ENCODE measurements around the gene CCSAP. TPM values are rescaled to one million over a fixed set of nuclear protein-coding genes. Genes with fewer than 3 reads are reported as not detected.
A peak's percentile ranks its signal among the peaks of the same experiment; 100 is the strongest.

The CCSAP gene
- total RNA-seq, 4 donors from 2014 or later: 5.1 to 6.7 (median 6.2) TPM

- no peaks in the 10 kb centered on the region for H3K36me3 ChIP-seq
- ATAC-seq: no peak
- H3K27ac ChIP-seq: no peak overlapping the region
- H3K27me3 ChIP-seq: no peaks in the 10 kb centered on the region
- WGBS, 2 donors (ENCODE audit: low coverage in 1 of 2): 100% methylated on average over 1 of the region's 1 CpG; no CpG with 5 or more reads in 1 of the 2 donors
- no peak overlapping the region for H3K4me3 ChIP-seq
- TF ChIP-seq POLR2A (IDR thresholded peaks at IDR 0.05): no peak
- TF ChIP-seq POLR2AphosphoS5 (IDR thresholded peaks at IDR 0.05): no peak
- TF ChIP-seq, protein P1, sequence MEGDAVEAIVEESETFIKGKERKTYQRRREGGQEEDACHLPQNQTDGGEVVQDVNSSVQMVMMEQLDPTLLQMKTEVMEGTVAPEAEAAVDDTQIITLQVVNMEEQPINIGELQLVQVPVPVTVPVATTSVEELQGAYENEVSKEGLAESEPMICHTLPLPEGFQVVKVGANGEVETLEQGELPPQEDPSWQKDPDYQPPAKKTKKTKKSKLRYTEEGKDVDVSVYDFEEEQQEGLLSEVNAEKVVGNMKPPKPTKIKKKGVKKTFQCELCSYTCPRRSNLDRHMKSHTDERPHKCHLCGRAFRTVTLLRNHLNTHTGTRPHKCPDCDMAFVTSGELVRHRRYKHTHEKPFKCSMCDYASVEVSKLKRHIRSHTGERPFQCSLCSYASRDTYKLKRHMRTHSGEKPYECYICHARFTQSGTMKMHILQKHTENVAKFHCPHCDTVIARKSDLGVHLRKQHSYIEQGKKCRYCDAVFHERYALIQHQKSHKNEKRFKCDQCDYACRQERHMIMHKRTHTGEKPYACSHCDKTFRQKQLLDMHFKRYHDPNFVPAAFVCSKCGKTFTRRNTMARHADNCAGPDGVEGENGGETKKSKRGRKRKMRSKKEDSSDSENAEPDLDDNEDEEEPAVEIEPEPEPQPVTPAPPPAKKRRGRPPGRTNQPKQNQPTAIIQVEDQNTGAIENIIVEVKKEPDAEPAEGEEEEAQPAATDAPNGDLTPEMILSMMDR (IDR thresholded peaks at IDR 0.05): no peak
- TF ChIP-seq EP300 (IDR thresholded peaks at IDR 0.05): no peak
- H3K9me3 ChIP-seq: no peaks in the 10 kb centered on the region
- H3K4me1 ChIP-seq: peaks cover 7 to 90% (median 33%) of the 10 kb centered on the region in 3 donors
Observed at GRCh38 chr1:229282295-229282823, 60.5 kb downstream of the CCSAP start.

DNA sequence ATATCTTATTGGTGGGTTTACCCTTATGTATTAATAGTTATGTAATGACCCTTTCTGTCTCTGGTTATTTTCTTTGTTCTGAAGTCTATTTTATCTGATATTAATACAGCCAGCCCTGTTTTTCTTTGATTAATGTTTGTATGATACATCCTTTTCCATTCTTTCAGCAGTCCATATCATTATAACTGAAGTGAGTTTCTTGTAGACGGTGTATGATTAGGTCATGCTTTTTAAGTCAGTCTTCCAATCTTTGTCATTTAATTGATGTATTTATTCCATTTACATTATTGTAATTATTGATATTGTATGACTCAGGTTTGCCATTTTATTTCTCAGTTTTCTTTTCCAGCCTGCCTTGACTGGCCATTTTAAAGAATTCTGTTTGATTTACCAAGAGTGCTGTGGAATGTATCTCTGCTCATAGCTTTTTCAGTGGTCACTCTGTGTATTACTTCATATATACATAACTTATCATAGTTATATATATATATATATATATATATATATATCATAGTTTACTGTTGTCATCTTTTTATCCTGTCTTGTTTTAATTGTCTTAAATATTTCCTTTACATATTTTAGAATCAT, 61.4 kb downstream of the CCSAP start:
- Histone ChIP-seq H3K4me1 (peaks cover 5 to 89% (median 33%) of the 10 kb centered on the region in 3 donors), H3K27me3 (no peaks in the 10 kb centered on the region), H3K9me3 (no peaks in the 10 kb centered on the region), H3K36me3 (no peaks in the 10 kb centered on the region), H3K27ac (peak overlapping the region in 1 of 4 donors; percentile 6), H3K4me3 (no peak overlapping the region)
- WGBS, 2 donors (ENCODE audit: low coverage in 1 of 2): 45 to 75% methylated on average over 1 of the region's 1 CpG
- no peak for TF ChIP-seq EP300 (IDR thresholded peaks at IDR 0.05)
- TF ChIP-seq, protein P1 (IDR thresholded peaks at IDR 0.05): peak in 1 of 4 experiments; percentile 12
- no peak for ATAC-seq

DNA sequence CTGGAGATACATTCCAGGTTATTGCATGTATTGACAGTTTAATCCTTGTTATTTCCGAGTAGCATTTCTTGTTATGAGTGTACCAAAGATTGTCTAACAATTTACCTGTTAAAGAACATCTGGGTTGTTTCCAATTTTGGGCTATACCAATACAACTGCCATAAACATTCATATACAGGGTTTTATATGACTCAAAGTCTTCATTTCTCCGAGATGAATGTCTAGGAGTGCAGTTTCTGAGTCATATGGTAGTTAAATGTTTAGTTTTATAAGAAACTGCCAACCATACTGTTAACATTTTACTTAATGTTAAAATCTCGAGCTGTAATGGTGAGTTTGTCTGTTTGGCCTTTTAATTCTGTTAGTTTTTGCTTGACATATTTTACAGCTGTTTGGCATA, 61.9 kb downstream of the CCSAP start:
- peak overlapping the region in 1 of 4 donors; percentile 6 for H3K27ac ChIP-seq
- TF ChIP-seq POLR2A (IDR thresholded peaks at IDR 0.05): no peak
- H3K4me3 ChIP-seq: no peak overlapping the region
- H3K9me3 ChIP-seq: no peaks in the 10 kb centered on the region
- WGBS, 2 donors (ENCODE audit: low coverage in 1 of 2): 50 to 60% methylated on average over 2 to 3 of the region's 3 CpGs
- H3K4me1 ChIP-seq: peaks cover 5 to 89% (median 31%) of the 10 kb centered on the region in 3 donors
- H3K36me3 ChIP-seq: no peaks in the 10 kb centered on the region
- no peak for ATAC-seq
- H3K27me3 ChIP-seq: no peaks in the 10 kb centered on the region

GRCh38 chr1:229280037-229280828, 62.6 kb downstream of the CCSAP start:
- WGBS, 2 donors (ENCODE audit: low coverage in 1 of 2): 74 to 84% methylated on average over 6 of the region's 6 CpGs
- Histone ChIP-seq H3K9me3 (no peaks in the 10 kb centered on the region), H3K4me1 (peaks cover 5 to 88% (median 28%) of the 10 kb centered on the region in 3 donors), H3K27ac (no peak overlapping the region), H3K4me3 (no peak overlapping the region), H3K27me3 (no peaks in the 10 kb centered on the region), H3K36me3 (no peaks in the 10 kb centered on the region)
- ATAC-seq: no peak
- TF ChIP-seq POLR2AphosphoS5 (IDR thresholded peaks at IDR 0.05) (no peak), EP300 (IDR thresholded peaks at IDR 0.05) (no peak), POLR2A (IDR thresholded peaks at IDR 0.05) (no peak)
- TF ChIP-seq, protein P1 (IDR thresholded peaks at IDR 0.05): no peak

DNA sequence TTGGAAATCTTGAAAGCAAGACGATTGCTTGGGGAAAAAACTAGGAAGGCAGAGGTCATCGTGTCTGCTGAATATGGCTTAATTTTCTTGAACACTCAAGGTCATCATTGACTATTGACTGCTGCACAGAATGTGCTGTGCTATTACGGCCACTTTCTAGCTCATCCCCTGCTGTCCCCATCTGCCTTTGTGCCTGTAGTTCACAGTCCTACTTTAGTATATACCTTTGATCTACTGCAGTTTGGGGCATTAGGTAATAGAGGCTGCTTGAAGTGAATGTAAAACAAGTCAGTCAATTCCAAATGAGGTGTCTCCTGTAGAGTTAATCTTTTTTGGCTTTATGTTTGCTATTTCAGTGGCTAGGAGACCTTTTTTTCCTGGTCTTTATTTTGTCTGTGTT, 63.6 kb downstream of the CCSAP start:
- H3K27me3 ChIP-seq: no peaks in the 10 kb centered on the region
- no peaks in the 10 kb centered on the region for H3K36me3 ChIP-seq
- no peaks in the 10 kb centered on the region for H3K9me3 ChIP-seq
- no peak for ATAC-seq
- H3K27ac ChIP-seq: peak overlapping the region in 2 of 4 donors; percentile 1 to 39
- TF ChIP-seq POLR2A (IDR thresholded peaks at IDR 0.05): no peak
- TF ChIP-seq, protein P1 (IDR thresholded peaks at IDR 0.05): no peak
- no peak for TF ChIP-seq EP300 (IDR thresholded peaks at IDR 0.05)
- TF ChIP-seq POLR2AphosphoS5 (IDR thresholded peaks at IDR 0.05): no peak
- WGBS, 2 donors (ENCODE audit: low coverage in 1 of 2): 60% methylated on average over 3 of the region's 3 CpGs
- peaks cover 10 to 92% (median 29%) of the 10 kb centered on the region in 3 donors for H3K4me1 ChIP-seq
- H3K4me3 ChIP-seq: no peak overlapping the region
